OCI-LY3 (cell line): ENCODE measurements around the gene OR7A17.

Experiments used
- H2AFZ ChIP-seq: fragments of 200-600, 300-600 bp; shearing (Covaris generic); 2 replicates; pipeline ENCODE4 v1.6.0; 2014; ENCODE audit warnings: antibody characterized with exemption, low read depth, low read length
- H3K27ac ChIP-seq: fragments of 200-600, 300-600 bp; sonication (generic); 2 replicates; pipeline ENCODE4 v1.5.1; 2014; ENCODE audit warnings: mild to moderate bottlenecking, low read length, moderate library complexity, mixed read lengths
- H3K27me3 ChIP-seq: fragments of 200-600, 300-600 bp; sonication (generic); 2 replicates; pipeline ENCODE4 v1.6.1; 2014; ENCODE audit warnings: low read depth, low read length, mixed read lengths
- H3K36me3 ChIP-seq: fragments of 200-600, 300-600 bp; sonication (generic); replicated peaks from 2 replicates; pipeline ENCODE3; 2014; ENCODE audit warnings: low read depth, low read length, mixed read lengths
- H3K4me1 ChIP-seq: fragments of 300-600, 200-600 bp; sonication (generic); 2 replicates; pipeline ENCODE4 v1.6.1; 2014; ENCODE audit warnings: low read length, mixed read lengths
- H3K4me2 ChIP-seq: fragments of 200-600, 300-600 bp; sonication (generic); 2 replicates; pipeline ENCODE4 v1.6.1; 2014; ENCODE audit warnings: low read length, mixed read lengths
- H3K4me3 ChIP-seq: fragments of 300-600, 200-600 bp; sonication (generic); 2 replicates; pipeline ENCODE4 v1.5.1; 2014; ENCODE audit warnings: antibody characterized with exemption, mild to moderate bottlenecking, low read length, moderate library complexity
- H3K79me2 ChIP-seq: fragments of 300-600, 200-600 bp; shearing (Covaris generic); 2 replicates; pipeline ENCODE4 v1.6.1; 2014; ENCODE audit warnings: mild to moderate bottlenecking, low read length, mixed read lengths
- H3K9ac ChIP-seq: fragments of 300-600, 200-600 bp; shearing (Covaris generic); 2 replicates; pipeline ENCODE4 v1.6.0; 2014; ENCODE audit warnings: mild to moderate bottlenecking, low read length, moderate library complexity
- H3K9me3 ChIP-seq: fragments of 200-600, 300-600 bp; shearing (Covaris generic); 2 replicates; pipeline ENCODE4 v1.6.1; 2014; ENCODE audit warnings: low read length, mixed read lengths; ENCODE audit not compliant: insufficient read depth
- H4K20me1 ChIP-seq: fragments of 200-600, 300-600 bp; sonication (generic); 2 replicates; pipeline ENCODE4 v1.6.1; 2016; ENCODE audit warnings: low read length, mixed read lengths; ENCODE audit not compliant: insufficient read depth
- CTCF ChIP-seq: fragments of 200-600, 300-600 bp; sonication (generic); IDR thresholded peaks from 2 replicates; pipeline ENCODE4 v1.5.1; 2014; ENCODE audit warnings: antibody characterized with exemption, low read length, low read depth
- EZH2phosphoT487 ChIP-seq: fragments of 200-600 bp; shearing (Covaris generic); IDR thresholded peaks from 2 replicates; pipeline ENCODE4 v1.6.1; 2018; ENCODE audit warnings: antibody characterized with exemption, mixed run types, low read depth

The OR7A17 gene

GRCh38 chr19:14871619-14872230 lies 14.2 kb downstream of the OR7A17 start:
- Histone ChIP-seq H3K4me2 (no peak overlapping the region), H2AFZ (no peak overlapping the region), H3K79me2 (no peaks in the 10 kb centered on the region), H3K27ac (no peak overlapping the region), H4K20me1 (no peaks in the 10 kb centered on the region), H3K9ac (no peak overlapping the region), H3K4me3 (no peak overlapping the region), H3K36me3 (no peaks in the 10 kb centered on the region), H3K4me1 (no peaks in the 10 kb centered on the region), H3K27me3 (peaks cover 35% of the 10 kb centered on the region; the same call in 1 of the 2 replicates), H3K9me3 (no peaks in the 10 kb centered on the region)
- TF ChIP-seq CTCF: peak; percentile 78
- TF ChIP-seq EZH2phosphoT487: no peak

DNA sequence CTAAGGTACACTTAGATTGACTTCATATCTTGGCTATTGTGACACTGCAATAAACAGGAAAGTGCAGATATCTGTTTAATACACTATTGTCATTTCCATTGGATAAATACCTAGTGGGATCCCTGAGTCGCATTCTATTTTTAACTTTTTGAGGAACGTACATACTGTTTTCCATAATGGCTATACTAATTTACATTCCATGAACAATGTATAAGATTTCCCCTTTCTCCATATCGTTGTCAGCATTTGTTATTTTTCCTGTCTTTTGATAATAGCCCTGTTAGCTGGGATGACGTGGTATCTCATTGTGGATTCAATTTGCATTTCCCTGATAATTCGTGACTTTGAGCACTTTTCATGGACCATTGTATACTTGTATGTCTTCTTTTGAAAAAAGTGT lies 17.4 kb downstream of the OR7A17 start:
- H3K4me1 ChIP-seq: no peaks in the 10 kb centered on the region

GRCh38 chr19:14848822-14849221 lies 37.1 kb downstream of the OR7A17 start, which contains the start of gene OR7A10:
Gene OR7A10, minus strand, starts transcription at chr19:14848922. Its CDS starts 7,045 bp downstream, at chr19:14841877.
- no peak within 1 kb of the TSS for H2AFZ ChIP-seq
- no peaks in the 10 kb centered on the region for H3K4me1 ChIP-seq
- no peaks in the 10 kb centered on the region for H3K36me3 ChIP-seq
- H3K79me2 ChIP-seq: no peaks in the 10 kb centered on the region
- no peak within 1 kb of the TSS for H3K4me3 ChIP-seq
- TF ChIP-seq CTCF (no peak), EZH2phosphoT487 (no peak)
- H3K4me2 ChIP-seq: no peak within 1 kb of the TSS
- no peaks in the 10 kb centered on the region for H3K9me3 ChIP-seq
- no peaks in the 10 kb centered on the region for H4K20me1 ChIP-seq
- H3K27ac ChIP-seq: no peak within 1 kb of the TSS
- H3K9ac ChIP-seq: no peak within 1 kb of the TSS
- peaks cover 24% of the 10 kb centered on the region; the same call in 1 of the 2 replicates for H3K27me3 ChIP-seq

More for the DNA sequence above, 17.4 kb downstream of the OR7A17 start:
- Histone ChIP-seq H3K9me3 (no peaks in the 10 kb centered on the region), H3K27ac (no peak overlapping the region), H4K20me1 (no peaks in the 10 kb centered on the region), H3K79me2 (no peaks in the 10 kb centered on the region), H3K9ac (no peak overlapping the region), H3K4me3 (no peak overlapping the region), H2AFZ (no peak overlapping the region), H3K36me3 (no peaks in the 10 kb centered on the region), H3K4me2 (no peak overlapping the region), H3K27me3 (peaks cover 38% of the 10 kb centered on the region; the same call in 1 of the 2 replicates)
- TF ChIP-seq CTCF: no peak
- TF ChIP-seq EZH2phosphoT487: no peak

GRCh38 chr19:14843578-14843977 lies 42.4 kb downstream of the OR7A17 start:
- Histone ChIP-seq H3K27me3 (peaks cover 8% of the 10 kb centered on the region; the same call in 1 of the 2 replicates), H3K4me3 (no peak overlapping the region), H2AFZ (no peak overlapping the region), H3K36me3 (no peaks in the 10 kb centered on the region), H3K27ac (no peak overlapping the region), H3K9ac (no peak overlapping the region), H3K4me2 (no peak overlapping the region), H3K79me2 (no peaks in the 10 kb centered on the region), H3K4me1 (no peaks in the 10 kb centered on the region), H4K20me1 (no peaks in the 10 kb centered on the region), H3K9me3 (no peaks in the 10 kb centered on the region)
- no peak for TF ChIP-seq EZH2phosphoT487
- no peak for TF ChIP-seq CTCF
